Hepatic stellate cell (primary cell): ENCODE results near the gene TRABD2B.
"Not testable (repeated sequence)": the region's sequence is repeated elsewhere in the genome, so short reads cannot be mapped to it uniquely, and the experiment has no call there.

Experiments used
- DNase-seq: peaks from one replicate; pipeline ENCODE4 v3.0.0; 2011; ENCODE audit warnings: low spot score

Gene TRABD2B

DNA sequence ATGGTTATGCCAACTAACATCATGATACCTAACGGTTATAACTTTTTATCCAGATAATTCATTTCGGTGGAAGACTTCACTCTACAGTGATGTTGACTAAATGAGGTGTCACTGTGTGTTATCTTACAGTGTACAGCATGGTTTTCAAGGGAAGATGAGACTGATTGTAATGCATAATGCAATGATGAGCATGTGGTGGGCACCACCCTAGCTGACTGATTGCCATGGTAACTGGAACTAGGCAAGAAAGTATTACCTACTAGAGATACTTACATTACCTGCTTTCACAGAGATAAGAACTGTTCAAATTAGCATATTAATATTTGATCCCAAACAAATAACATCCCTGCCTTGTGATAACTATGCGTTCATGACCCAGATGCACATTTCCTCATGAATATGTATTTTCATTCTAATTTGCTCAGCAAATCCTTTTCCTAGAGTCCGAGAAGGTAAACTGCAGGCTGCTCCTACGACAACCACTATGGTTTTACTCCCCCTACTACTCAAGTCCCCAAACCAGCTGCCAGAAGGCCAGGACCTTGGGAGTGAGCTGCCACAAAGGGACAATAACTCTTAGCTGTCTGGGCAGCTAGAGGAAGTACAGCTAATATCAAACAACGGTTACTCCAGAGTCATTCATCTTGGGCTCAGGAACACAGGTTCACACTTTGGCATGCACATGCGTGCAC, 29.2 kb downstream of the TRABD2B start:
- DNase-seq, result no peak

DNA sequence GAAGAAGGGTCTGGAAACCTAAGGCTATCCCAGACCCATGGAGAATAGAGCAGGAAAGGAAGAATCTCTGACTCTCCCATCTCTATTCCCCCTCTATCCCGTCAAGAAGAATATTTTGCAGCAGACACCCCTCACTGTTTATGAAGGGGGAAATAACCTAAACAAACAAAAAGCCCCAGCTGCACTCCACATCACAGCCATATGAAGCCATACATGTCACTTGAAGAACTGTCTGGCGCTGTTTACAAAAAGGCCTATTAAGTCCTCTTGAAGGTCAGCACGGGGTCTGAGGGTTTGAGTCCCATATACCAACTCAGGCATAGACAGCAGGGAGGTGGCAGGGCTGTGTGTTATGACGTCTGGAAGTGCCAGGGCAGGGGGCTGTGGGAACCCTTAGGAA, 31.4 kb downstream of the TRABD2B start:
- DNase-seq, result no peak

DNA sequence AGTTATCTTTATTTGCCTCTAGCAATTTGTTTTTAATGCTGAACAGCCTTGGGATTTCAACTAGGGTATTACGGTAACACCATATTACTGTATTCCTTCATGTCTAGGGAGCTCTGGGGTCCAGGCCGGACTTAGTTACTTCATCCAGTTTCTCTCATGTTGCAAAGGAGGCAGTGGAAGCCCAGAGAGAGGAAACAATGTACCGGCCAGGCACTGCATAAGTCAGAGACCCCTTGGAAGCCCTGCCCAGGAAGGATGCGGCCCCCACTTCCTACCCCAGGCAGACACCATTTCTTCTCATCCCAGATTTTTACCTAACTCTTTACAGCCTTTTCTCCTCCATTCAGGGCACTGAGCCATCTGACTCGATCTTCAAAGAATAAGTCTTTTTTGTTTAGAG, 32.5 kb downstream of the TRABD2B start:
- DNase-seq, result no peak

DNA sequence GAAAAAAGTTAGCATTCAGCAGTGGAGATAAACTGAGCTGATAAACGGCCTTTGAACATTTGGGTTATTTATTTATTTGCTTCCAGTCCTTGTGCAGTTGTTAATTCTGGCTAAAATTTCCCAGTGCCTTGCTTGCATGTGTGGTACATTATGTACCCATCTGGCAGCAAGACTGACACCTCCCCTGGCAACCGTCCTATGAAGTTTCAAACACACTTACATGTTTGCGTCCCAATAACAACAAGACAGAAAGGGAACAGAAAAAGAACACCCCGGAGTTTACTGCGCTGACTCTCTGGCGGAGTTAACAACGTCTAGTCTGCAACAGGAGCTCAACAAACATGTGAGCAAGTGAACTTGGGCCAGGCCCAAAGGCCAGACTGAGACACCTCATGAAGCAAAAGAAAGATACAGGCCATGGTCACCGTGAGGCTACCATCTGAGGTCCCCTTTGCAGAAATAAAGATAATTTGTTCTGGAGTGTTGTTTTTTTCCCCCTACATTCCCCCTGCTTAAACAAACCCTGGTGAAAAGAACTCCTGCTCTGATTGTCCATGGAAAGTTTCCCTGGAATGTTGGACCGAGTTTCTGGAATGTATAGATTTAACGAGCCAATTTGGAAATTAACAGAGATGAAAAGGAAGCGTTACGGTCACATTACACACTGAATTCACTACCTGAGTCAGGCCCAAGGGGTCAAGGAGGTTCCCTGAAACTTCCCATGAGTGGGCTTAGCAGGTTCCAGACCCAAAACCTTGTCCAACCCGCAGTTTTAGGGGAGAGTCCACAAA, 33.4 kb downstream of the TRABD2B start:
- no peak for DNase-seq

DNA sequence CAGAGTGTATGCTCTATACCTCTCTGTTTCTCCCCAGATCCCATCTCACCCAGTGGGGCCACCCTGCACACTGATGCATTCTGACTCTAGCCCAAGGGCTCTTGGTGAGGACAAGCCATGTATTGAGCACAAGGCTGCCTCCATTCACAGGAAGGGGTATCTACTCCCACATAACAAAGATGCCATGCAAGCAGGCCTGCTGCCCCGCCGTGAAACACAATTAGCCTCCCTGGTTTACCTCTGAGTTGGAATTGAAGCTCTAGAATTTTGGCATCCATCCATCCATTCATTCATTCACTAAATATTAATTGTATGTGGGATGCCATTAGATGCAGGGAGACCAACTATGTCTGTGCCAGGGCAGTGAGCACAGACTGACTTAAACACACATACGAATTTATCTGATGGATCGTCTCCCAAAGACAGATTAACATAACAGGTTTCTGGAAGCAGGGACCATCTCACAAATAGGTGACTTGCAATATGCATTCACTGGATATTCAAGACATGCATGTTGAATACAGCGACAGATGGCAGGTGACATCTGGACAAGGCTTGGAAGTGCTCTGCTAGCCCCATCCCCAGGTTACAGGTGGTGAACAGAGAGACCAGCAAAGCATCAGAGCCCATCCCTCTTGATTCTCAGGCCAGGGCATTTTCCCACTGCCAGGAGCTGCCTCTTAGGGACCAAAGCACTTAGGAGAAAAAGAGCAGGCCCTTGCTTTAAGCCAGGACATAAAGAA, 34.3 kb downstream of the TRABD2B start:
- no peak for DNase-seq

DNA sequence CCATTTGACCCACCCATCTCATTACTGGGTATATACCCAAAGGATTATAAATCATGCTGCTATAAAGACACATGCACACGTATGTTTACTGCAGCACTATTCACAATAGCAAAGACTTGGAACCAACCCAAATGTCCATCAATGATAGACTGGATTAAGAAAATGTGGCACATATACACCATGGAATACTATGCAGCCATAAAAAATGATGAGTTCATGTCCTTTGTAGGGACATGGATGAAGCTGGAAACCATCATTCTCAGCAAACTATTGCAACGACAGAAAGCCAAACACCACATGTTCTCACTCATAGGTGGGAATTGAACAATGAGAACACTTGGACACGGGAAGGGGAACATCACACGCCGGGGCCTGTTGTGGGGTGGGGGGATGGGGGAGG, 35.4 kb downstream of the TRABD2B start:
- not testable (repeated sequence) for DNase-seq

DNA sequence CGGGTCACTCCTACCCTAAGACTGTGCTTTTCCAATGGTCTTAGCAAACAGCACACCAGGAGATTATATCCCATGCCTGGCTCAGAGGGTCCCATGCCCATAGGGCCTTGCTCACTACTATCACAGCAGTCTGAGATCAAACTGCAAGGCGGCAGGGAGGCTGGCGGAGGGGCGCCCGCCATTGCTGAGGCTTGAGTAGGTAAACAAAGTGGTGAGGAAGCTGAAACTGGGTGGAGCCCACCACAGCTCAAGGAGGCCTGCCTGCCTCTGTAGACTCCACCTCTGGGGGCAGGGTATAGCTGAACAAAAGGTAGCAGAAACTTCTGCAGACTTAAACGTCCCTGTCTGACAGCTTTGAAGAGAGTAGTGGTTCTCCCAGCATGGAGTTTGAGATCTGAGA, 40.7 kb downstream of the TRABD2B start:
- DNase-seq, result not testable (repeated sequence)

DNA sequence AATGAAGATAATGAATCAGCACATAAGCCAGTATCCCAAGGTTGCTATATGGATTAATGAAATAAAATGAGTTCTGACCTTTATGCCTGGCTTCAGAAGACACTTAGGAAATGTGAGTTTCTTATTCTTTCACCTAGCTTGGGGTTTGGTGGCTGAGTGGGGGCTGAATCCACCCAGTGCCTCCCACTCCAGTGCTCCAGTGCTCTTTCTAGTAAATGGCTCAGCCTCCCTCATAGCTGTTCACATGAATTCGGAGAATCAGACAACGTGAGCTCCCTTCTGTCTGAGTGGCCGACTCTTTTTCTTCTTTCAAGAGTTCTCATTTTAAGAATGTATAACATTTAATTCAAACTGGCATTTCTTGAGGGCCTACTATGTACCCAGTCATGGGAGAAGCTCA, 43.5 kb downstream of the TRABD2B start:
- no peak for DNase-seq

DNA sequence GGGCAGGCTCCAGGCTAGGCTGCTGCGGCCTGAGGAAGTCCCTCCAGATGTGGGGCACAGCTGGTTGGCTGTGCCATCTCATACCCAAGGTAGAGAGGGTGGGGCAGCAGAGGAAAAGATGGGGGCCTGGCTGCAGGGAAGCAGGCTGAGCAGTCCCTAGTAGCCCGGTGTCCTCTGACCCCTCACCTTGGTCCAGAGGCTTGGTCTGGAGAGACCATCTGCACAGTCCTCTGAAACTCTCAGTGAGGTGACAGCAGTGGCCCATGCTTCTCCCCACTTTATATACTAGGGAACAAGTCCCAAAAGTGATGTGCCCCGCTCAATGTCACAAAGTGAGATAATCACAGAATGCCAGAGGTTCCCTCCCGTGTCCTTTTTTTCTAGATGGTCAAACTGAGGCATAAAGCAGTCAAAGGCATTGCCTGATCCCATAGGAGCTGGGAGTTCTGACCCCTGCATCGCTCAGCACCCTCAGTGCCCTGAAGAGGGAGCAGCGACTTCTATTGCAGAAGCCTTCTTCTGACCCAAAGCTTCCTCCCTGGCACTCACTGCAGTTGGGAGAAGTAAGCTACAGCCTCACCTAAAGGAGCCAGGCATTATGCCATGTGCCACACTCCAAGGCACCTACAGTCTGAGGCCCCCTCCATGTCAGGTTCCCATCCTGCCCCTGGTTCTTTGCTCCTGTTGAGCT, 45.5 kb downstream of the TRABD2B start:
- DNase-seq, result no peak

DNA sequence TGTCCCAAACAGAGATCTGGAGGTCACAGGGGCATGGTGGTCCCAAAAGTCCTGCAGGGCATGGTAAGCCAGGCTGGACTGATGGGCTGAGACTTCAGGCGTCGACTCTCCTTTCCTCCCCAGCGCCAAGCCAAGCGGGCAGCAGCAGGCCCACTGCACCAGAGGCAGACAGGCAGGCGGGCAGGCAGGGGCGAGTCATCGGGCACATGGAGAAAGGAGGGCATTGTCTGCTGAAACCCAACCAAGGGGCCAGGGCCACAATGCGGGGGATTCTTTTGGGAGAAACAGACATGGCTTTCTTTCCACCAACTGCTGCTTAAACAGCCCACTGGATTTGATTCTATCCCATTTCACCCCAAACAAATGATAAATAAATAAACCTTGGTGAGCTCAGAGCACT, 46.2 kb downstream of the TRABD2B start:
- no peak for DNase-seq

DNA sequence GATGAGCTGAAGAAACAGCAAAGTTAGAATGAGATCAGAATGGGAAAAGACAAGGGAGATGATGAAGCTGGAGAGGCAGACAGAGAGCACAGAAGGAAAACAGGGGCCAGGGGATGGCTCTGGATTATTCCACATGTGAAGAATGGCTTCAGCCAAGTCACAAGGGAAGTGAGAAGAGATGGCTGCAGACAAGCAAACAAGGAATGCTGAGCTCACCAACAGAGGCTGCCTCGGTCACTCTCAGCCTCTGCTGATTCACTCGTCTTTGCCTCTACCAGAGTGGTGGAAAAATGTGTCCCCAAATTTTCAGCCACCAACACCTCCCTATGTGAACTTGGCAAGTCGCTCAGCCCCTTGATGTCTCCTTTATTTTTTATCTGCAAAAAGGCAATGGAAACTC, 46.7 kb downstream of the TRABD2B start:
- no peak for DNase-seq

DNA sequence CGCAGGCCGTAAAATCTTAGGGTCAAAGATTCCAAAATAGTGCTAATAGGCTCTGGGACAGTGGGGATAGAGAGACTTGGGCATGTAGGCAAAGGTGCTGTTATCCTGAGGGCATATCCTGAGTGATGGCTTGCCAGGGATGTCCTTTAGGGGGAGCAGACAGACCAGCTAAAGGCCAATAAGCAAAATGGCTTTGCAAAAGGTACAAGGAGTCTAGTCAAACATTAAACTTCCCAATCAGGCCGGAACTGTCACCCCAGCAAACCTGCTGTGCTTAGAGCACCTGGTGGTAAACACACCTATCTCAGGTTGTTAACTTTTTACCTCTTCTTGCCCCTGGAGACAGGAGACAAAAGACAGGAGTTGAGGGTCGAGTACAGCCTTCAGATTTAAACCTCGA, 49.1 kb downstream of the TRABD2B start:
- no peak for DNase-seq

DNA sequence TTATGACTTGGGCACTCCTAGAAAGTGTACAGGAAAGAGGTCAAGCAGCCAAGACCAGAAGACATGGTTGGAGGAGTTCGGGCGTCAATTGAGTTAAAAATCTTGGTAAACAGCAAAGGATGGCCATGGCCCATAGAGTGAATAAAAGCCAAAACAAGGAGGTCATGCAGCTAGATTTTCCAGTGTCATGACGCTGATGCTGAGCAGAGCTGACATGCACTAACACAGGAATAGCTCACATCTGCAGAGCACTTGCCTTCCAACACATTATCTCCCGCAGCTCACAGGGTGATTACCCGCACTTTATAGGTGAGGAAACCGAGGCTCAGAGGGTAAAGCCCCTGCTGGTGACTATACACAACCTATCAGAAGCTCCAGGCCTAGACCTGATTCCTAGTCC, 49.7 kb downstream of the TRABD2B start:
- no peak for DNase-seq

DNA sequence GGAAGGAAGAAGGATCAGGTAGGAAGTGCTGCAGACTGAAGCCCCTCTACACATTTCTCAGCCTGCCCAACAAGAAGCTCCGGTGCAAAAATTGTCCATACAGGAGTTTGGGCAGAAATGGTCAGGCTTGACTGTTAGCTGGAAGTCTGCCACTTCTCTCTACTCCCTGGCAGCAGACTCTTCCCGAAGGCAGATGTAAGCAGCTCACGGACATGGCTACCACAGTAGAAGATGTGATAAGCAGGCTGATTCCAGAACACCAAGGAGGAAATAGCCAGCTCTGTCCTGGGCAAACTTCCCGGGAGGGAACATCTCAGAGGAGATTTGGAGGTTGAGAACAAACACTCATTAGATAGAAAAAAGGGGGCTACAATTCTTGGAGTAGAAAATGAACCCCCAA, 52.6 kb downstream of the TRABD2B start:
- DNase-seq, result no peak

DNA sequence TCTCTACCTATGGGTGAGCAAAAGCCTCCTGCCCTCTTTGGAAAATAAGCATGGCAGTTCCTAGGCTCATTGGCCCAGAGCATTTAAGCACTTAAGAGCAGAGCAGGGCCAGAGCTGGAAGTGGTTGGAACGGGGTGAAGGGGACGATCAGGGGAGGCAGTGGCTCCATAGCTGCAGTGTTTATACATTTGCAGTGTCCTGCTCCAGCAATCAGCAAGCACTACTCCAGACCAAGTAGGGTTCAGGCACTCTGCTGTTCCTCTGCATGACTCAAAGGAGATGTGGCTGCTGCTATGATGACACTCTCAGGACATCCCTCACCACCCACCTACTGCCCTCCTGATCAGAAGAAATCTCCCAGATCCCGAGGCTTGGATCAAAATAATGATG, 55.0 kb downstream of the TRABD2B start:
- no peak for DNase-seq

DNA sequence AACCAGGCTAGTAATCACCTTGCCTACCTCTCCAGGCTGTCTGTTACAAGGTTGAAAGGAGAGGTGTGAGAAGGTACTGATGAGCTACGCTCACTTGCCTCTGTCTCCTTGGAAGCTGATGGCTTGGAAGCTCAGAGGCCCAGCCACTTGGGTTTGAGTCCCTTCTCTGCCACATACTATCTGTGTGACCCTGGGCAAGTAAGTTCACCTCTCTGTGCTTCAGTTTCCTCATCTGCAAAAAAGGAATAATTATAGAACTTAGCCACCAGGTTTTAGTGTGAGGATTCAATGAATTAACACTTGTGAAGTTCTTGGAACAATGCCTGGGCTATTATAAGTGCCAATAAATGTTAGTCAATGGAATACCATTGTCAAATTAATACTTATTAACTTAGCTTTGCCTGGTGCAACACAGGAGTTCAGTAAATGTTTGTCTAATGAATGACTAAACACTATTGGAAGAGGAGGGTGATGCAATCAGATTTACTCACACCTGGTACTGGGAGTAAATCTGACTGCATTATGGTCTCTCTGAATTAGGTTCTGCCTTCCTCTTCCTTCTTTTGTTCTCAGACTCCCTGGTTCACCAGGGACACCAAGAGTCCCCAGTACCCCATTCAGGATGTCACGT, 55.5 kb downstream of the TRABD2B start:
- DNase-seq, result no peak

DNA sequence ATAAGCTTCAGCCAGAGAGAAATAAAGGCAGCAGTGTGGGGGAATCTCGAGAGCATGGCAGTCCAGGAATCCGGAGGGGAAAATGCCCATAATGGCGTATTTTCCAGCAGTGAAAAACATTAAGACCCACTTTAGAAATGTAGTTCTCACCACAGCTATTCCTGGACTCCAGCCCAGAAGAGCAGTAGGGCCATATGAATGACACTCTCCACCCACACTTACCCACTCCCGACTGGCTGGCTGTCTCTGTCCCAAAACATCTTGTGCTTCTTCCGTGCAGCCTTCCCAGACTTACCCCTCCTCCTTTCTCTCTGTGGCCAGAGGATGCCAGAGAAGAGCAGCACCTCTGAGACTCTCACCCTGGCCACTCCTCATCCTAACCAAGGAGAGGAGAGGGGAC, 56.4 kb downstream of the TRABD2B start:
- no peak for DNase-seq

DNA sequence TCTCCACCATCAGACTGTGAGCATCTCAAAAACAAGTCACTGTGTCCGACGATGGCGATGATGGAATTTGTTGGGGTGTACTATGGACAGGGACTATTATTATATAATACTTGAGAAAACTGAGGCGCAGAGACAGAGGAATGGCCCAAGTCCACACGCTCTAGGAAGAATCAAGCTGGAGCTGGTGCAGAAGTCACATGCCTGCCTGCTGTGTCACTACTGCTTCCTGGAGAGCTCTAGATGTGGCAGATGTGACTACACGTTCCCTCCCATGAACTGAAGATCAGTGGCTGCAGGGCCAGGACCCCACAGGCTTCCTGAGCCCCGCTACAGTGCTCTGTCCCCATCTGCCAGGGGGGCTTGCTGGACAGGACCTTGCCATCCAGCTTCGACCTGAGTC, 56.9 kb downstream of the TRABD2B start:
- no peak for DNase-seq

DNA sequence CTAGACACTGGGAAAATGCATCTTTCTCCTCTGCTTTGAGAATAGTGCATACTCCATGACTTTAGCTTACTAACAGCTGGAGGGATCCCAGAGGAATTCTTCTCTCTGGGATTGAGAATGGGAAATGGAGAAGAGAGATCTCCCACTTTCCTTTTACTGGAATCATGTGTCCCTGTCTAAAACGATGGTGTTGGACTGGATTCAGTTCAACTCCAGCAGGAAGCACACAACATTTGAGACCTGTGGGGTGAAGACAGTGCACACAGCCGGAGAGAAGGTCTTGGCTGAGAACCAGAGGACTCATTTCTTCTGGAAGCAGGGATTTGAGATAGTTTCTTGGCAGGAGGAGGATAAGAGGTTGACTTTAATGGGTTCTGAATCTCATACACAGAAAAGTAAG, 58.7 kb downstream of the TRABD2B start:
- no peak for DNase-seq

DNA sequence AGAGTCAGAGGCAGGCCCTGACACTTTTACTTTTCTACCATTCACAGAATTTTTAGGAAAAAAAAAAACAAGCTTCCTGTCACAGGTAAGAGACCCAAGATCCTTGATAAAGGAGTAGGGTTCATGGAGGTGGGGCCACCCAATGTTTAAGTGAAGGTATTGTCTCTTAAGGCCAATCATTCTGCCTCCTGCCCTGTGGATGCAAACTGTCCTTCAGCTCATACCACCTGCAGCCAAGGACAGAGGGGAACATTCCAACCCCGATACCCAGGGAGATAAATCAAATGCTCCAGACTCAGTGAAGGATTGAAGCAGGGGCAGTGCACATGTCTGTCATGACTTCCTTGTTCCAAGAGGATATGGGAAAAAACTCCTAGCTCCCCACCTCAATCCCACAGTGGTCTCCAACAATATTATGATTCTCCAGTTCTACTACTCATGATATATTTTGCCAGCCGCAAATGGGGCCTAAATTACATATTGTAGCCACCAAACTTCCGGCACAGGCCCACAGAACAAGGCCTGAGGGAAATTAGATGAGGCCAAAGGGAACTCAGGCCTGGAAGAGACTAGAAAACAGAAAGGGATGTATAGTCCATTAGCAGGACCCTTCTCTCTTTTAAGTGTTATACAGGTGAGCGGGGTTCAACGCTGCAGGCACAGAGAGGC, 59.5 kb downstream of the TRABD2B start:
- DNase-seq, result no peak

DNA sequence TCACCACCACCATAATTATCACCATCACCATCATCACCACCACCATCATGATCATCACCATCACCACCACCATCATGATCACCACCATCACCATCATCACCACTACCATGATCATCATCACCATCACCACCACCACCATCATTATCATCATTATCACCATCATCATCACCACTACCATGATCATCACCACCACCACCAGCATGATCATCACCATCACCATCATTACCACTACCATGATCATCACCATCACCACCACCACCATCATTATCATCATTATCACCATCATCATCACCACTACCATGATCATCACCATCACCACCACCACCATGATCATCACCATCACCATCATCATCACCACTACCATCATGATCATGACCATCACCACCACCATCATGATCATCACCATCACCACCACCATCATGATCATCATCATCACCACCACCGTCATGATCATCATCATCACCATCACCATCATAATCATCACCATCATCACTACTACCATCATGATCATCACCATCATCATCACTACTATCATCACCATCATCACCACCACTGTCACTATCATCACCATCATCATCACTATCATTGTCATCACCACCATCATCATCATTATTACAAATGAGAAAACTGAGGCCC, 60.2 kb downstream of the TRABD2B start:
- DNase-seq, result no peak
